K562 (cell line): ENCODE results near the gene RSPH1.

Experiments
- ATF2 ChIP-seq: sonication (generic); formaldehyde crosslinking; IDR thresholded peaks from 2 replicates; pipeline ENCODE4 v1.8.1; 2022; ENCODE audit warnings: missing genetic modification reagents
- CHD2 ChIP-seq: IDR thresholded peaks from 2 replicates; pipeline ENCODE4 v1.6.1; 2011; ENCODE audit warnings: low read depth, low read length
- FOXM1 ChIP-seq, 2 experiments: fragments of 450-650 bp in 1 of 2; sonication (generic) in 1 of 2; formaldehyde crosslinking in 1 of 2; IDR thresholded peaks; 2 replicates each; pipeline versions ENCODE4 v1.6.1 to v1.9.0; 2017 to 2022; ENCODE audit warnings: low read depth in 2 of 2, mild to moderate bottlenecking in 2 of 2, missing genetic modification reagents in 1 of 2, moderate library complexity in 1 of 2
- NFIC ChIP-seq: fragments of 450-650 bp; IDR thresholded peaks from 2 replicates; pipeline ENCODE4 v1.6.1; 2017; ENCODE audit warnings: mild to moderate bottlenecking, inconsistent platforms
- PML ChIP-seq: IDR thresholded peaks from 2 replicates; pipeline ENCODE4 v1.6.1; 2012; ENCODE audit warnings: low read length, inconsistent platforms
- POLR2A ChIP-seq: fragments of 450-650 bp; conservative IDR thresholded peaks from 2 replicates; pipeline ENCODE4 v1.6.1; 2016
- RFX1 ChIP-seq: fragments of 450-650 bp; IDR thresholded peaks from 2 replicates; pipeline ENCODE4 v1.6.1; 2016; ENCODE audit warnings: mild to moderate bottlenecking, moderate library complexity
- SMC3 ChIP-seq: conservative IDR thresholded peaks from 2 replicates; pipeline ENCODE4 v1.6.1; 2011; ENCODE audit warnings: low read depth, low read length, improper control_type of control experiment; ENCODE audit not compliant: insufficient read depth
- SRSF1 ChIP-seq: fragments of 200-400 bp; formaldehyde crosslinking; IDR thresholded peaks from 2 replicates; pipeline ENCODE4 v1.6.1; 2017; ENCODE audit warnings: mild to moderate bottlenecking, low read depth, low read length, moderate library complexity
- ZKSCAN8 ChIP-seq: fragments of 200-800 bp; sonication (Bioruptor generic); IDR thresholded peaks from 2 replicates; pipeline ENCODE4 v1.6.1; 2016; ENCODE audit warnings: missing genetic modification characterization, missing compliant biosample characterization
- TF ChIP-seq, protein P1 (sequence below): IDR thresholded peaks from 2 replicates; pipeline ENCODE4 v1.6.1; 2016; ENCODE audit warnings: missing genetic modification characterization, missing compliant biosample characterization

GRCh38 chr21:42426876-42427480, 69.0 kb downstream of the RSPH1 start:
- no peak for TF ChIP-seq CHD2
- no peak for TF ChIP-seq POLR2A
- no peak for TF ChIP-seq RFX1
- no peak for TF ChIP-seq SMC3
- TF ChIP-seq, protein P1, sequence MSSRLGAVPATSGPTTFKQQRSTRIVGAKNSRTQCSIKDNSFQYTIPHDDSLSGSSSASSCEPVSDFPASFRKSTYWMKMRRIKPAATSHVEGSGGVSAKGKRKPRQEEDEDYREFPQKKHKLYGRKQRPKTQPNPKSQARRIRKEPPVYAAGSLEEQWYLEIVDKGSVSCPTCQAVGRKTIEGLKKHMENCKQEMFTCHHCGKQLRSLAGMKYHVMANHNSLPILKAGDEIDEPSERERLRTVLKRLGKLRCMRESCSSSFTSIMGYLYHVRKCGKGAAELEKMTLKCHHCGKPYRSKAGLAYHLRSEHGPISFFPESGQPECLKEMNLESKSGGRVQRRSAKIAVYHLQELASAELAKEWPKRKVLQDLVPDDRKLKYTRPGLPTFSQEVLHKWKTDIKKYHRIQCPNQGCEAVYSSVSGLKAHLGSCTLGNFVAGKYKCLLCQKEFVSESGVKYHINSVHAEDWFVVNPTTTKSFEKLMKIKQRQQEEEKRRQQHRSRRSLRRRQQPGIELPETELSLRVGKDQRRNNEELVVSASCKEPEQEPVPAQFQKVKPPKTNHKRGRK, result no peak
- TF ChIP-seq SRSF1, result no peak
- TF ChIP-seq FOXM1 (IDR thresholded peaks at IDR 0.05; ENCODE audit: low read depth), result no peak
- TF ChIP-seq FOXM1 (CRISPR knock-in tag; IDR thresholded peaks at IDR 0.05; ENCODE audit: low read depth), result no peak
- no peak for TF ChIP-seq ATF2 (CRISPR knock-in tag)
- no peak for TF ChIP-seq ZKSCAN8
- no peak for TF ChIP-seq NFIC
- no peak for TF ChIP-seq PML
